GM19099 (cell line): Measurements from ENCODE around the gene AKAP8L.

Experiments
- POLR2A ChIP-seq: IDR thresholded peaks from 3 replicates; pipeline ENCODE4 v1.6.1; 2011; ENCODE audit warnings: low read depth; ENCODE audit not compliant: insufficient read length; ENCODE audit errors: extremely low read depth

Gene AKAP8L

DNA sequence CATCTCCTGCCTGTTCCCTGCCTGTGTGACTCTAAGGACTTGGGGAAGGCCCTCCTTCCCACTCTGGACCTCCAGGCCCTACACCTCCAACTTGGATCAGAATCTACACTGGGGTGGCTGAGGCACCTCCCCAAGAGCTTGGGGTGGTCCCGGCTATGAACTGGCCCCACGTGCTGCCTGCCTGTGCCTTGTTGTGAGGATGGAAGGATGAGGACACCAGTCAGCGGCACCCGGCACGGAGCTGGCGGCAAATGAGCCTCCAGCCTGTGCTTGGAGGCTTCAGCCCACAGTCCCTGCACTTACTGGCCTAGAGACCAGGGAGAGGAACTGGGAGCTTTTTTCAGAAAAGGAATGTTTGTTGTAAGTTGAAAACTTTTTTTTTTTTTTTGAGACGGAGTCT, 47.7 kb downstream of the AKAP8L start:
- TF ChIP-seq POLR2A = no peak

DNA sequence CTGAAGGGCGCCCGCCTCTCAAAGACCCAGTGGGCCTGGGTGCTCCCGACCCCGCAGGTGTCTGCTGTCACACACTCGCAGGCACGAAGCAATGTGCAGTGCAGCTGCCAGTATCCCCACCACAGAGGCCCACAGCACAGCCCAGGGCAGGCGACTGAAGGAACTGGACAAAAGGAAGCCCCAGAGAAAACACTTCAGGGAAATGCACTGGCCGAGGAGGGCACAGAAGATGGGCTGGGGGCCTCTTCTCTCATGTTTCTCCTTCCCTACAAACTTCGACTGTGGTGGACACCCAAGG, 49.2 kb downstream of the AKAP8L start:
- TF ChIP-seq POLR2A = no peak

DNA sequence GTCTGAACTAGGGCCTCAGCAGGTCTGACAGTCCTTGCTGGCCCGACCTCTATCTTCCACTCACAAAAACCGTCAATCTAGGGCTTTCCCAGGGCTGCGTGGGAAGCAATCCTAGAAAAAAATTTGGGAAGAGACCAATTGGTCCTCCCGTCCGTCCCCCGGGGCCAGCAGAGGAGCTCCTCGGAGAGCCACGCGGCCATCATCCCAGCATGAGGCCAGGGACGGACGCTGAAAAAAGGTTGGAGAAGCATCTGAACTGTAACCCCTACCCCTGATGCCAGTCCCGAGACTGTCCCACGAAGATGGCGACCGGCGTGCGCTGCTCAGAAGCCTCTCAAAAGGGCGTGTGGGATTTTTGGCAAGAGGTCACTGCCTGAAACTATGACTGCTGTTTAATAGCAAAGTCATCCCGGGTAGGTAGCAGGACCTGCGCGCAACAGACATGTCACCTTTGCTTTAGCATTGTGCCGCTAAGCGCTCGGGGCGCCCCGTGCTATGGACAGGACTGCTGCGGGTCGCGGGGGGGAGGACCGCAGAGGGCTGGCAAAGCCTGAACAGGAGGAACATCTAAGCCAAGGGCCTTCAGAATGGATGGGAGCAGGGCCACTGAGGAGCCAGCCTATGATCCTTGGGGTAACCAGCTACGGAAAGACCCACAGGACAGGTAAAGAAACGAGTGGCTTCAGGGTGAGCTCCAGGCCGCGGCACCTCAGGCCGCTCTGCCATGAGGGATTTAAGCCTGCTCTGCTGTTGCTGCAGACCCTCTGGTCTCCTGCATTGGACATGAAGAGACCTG, 49.8 kb downstream of the AKAP8L start:
- no peak for TF ChIP-seq POLR2A

DNA sequence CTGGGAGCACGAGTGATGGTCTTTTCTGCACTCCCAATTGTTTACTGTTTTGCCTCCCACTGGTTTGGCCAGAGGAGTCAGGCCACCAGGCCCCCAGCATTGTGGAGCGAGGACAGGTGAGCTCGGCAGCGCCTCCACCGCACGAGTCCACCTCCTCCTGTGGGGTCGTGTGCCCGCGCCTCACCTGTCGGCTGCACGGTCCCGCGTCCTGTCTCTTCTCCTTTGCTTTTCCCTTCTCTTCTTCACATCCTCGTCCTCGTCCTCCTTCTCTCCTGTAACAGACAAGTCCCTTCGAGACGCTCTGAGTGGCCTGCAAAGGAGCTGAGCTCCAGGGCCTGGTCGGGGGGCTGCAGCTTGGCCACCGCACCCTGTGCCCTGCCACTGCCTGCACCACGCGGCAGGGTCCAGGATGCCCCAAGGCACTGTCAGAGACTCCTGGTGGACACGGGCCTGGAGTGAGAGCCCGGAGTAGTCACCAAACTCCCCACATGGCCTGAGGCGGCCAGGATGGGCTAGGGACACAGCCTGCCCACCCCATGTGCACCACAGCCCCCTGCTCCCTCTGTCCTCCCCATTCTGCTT, 50.6 kb downstream of the AKAP8L start:
- TF ChIP-seq POLR2A = no peak

DNA sequence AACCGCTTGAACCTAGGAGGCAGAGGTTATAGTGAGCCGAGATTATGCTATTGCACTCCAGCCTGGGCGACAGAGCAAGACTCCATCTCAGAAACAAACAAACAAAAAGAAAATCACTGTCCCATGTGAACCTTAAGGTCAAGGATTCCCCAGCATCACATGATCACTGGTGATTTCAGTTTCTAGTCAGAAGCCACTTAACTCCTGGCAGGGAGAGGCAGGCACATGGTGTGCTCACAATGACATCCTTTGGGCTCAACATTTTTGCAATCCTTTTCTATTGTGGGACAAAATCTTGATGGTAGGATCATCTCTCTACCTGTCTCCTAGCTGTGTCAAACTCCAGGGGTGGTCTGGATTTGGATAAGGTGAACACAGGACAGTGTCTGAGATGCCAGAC, 51.3 kb downstream of the AKAP8L start:
- TF ChIP-seq POLR2A = no peak

DNA sequence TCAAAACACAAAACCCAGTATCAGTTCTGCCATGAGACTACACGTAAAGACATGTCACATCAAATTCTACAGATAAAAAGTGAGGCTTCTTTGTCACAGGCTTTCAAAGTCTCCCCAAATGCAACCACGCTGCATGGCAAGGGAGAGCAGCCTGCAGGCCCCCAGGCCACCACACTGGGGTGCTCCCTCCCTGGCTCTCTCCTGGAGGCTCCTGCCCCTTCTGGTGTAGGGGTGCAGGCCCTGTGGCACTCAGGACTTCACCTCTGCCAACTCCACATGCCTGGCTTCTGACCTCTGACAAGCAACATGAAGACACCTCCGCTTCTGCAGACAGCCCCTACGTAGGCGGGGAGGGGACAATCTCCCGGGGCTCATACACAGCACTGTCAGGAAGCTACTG, 53.5 kb downstream of the AKAP8L start:
- no peak for TF ChIP-seq POLR2A

DNA sequence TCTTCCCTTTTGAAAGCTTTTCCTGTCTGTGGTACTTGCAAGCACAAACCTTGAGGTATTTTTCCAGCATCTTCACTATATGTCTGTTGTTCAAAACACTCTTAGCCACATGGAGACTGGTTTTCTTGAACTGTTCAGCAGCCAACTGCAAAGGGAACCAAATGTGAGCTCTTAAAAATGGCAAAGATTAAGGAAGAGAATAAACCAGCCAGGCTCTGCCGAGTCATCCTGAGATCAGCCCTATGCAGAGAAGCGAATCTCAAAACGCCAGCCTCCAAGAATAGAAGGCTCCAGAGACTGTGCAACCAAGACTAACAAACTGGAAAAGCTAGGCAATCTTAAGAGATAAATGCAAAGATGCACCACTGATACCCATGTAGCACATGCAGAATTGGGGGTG, 59.9 kb downstream of the AKAP8L start:
- no peak for TF ChIP-seq POLR2A

DNA sequence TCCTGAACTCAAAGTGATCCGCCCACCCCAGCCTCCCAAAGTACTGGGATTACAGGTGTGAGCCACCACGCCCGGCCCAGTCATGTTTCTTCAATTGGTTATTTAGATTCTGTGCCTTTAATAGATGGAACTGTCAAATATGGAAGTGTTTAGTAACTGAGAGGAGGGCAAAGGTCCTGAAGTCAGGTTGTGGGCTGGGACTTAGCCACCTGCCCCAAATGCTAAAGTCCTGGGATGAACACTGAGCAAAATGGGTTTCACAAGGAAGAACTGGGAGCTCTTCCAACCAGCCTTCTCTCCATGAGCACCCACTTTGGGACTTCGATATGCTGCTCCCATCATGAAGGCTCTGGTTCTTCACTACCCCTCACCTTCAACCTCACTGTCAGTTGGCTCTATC, 60.9 kb downstream of the AKAP8L start:
- no peak for TF ChIP-seq POLR2A

DNA sequence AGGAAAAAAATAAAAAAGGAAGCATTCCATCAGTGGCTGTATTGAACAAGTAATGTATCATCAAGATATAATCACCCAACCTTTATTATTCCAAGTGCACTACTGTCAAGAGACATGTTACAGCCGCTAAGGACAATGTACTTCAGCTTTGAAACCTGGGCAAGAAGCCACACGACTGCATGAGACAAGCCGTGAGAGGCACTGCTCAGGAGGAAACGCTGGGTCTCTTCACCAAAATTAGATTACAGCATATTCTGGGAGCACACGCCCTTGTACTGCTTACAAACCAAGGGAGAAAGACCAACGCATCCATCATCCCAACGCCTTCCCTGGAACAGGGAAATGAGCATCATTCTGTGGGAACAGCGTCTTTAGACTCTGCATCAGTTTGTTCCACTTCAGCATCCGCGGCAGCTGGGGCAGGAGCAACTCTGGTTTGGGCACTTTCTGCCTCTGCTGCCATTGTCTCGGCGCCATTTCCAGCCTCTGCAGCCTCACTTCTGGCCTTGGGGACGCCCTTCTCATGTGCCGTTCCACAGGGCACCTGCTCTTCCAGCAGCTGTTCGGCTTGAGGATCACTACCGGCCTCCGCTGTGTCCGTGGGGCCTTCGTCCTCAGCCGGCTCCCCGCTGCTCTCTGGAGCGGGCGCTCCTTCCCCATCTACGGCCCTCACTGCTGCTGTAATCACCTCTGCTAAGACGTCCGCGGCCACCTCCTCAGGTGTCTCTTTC, 64.1 kb downstream of the AKAP8L start:
- TF ChIP-seq POLR2A = no peak

DNA sequence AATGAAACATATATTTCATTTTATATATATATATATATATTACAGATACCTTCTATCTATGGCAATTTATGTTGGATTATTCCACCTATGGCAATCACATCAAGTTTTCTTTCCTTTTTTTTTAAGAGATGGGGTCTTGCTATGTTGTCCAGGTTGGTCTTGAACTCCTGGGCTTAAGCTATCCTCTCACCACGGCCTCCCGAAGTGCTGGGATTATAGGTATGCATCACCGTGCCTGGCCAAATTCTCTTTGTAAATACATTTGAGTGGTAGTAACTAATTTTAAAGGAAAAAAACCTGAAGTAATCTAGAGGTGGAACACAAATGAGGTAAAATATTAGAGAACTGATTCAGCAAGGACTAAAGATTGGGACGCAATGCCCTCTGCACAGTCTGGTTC, 64.9 kb downstream of the AKAP8L start:
- no peak for TF ChIP-seq POLR2A

DNA sequence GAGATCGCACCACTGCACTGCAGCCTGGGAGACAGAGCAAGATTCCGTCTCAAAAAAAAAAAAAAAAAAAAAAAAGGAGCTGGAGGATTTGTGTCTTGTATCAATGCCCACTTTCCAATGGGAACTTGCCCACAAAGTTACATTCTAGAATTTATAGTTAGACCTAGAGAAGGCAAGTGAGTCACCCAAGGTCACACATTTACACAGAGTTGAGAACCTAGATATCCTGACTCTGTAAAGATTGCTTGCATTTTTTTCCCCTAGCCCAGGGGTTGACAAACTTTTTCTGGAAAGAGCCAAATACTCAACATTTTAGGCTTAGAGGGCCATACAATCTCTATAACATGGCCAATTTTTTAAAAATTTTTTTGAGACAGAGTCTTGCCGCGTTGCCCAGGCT, 78.7 kb downstream of the AKAP8L start:
- no peak for TF ChIP-seq POLR2A

DNA sequence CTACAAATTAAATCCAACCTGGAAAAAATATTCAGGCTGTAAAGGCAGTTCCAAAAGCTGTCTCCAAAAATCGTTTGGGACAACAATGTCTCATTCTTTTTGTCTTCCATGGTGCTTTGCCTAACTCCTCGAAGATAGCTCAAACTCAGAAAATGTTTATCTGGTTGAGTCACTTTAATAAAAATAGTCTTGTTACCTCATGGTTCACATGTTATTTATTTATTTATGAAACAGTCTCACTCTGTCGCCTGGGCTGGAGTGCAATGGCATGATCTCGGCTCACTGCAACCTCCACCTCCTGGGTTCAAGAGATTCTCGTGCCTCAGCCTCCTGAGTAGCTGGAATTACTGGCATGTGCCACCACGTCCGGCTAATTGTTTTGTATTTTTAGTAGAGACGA, 81.6 kb downstream of the AKAP8L start:
- TF ChIP-seq POLR2A = no peak

DNA sequence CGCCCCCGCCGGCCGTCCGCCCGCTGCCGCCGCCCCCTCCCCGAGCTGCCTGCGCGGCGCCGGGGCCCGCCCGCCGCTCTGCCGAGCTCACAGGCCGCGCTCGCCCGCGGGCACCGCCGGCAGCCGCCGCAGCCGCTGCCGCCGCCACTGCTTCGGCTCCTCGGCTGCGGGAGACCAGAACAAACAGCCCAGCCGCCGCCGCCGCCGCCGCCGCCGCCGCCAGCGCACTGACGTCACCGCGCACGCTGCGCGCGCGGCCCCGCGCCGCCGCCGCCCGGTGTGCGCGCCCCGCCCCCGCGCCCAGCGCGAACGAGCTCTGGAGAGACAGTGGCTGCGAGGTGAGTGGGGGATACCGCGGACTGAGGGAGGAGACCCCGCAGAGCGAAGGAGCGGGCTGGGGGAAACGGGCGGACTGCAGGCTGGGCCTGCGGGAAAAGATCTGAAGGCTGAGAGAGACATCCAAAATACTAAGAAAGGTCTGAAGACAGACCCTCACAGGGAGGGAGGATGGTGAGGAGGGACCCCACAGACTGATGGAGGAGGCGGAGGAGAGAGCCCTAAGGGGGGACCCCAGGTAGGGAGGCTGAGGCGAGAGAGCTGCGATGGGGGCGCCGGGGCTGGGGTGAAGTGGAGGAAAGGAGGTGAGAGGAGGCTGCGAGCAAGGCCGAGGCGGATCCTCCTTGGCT, 86.3 kb downstream of the AKAP8L start, which contains the start of gene BRD4:
Gene BRD4 (minus strand): TSS at position 229 of the 686 bp plus-strand sequence. CDS start 59,440 bp downstream, outside the sequence.
- peak; percentile 64 for TF ChIP-seq POLR2A

DNA sequence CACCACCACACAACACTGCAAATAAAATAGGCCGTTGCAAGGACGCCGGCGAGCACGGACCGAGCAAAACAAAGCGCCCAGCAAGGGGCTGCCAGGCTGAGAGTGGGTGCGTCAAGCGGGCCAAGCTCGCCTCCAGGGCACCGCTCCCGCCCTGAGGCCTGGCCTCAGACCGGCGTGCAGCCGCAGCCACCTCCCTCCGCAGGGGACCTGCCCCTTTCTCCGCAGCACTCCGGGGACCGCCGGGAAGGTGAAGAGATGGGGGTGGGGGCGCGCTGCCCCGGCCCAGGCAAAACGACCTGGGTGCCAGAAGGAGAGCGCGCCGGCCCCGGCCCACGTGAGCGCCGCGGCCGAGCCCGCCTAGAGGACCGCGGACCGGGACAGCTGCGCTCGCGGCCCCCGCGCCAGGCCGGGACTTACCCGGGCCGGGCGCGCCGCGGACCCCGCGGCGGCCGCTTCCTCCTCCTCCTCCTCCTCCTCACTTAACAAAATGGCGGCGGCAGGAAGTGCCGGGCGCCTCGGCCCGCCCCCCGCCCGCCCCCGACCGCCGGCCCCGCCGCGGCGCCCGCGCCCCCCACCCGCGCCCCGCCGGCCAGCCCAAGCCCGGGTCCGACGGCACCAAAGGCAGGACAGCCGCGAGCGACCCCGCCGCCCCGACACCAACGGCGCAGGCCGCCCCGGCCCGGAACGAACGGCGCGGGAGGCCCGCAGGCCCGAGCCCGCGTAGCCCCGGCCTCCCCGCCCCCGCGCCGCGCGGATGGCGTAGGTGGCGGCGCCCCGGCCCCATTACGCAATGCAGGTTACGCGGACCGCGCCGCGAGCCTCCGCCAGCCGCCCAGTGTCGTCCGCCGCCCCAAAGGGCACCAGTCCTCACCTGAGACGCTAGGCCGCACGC, 87.1 kb downstream of the AKAP8L start:
- TF ChIP-seq POLR2A = no peak

DNA sequence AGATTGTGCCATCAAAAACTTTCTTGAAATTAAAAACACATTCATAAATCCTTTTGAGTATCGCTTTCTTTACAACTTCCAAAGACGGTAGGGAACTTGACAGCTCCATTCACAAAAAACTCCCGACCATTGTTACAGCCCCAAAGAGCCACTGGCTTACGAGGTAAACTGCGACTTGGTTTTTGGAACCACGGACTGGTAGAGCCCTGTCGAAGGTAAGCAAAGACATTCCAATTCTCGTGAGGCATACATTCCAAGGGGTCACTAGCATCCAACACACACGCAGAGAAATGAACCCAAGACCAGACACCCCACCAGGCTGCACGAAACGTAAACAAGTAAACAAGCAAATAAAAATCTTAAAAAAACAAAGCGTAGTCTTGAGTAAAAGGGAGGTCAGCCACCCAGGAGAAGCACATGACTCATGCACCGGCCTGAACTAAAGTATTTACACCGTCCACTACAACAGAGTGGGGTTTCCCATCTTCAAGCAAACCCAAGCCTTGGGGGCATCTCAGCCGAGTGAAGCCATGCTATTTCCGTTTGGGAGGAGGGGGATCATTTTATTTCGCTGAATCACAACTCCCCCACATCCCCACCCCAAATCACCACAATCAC, 87.9 kb downstream of the AKAP8L start:
- no peak for TF ChIP-seq POLR2A
